Activated naive CD8-positive, alpha-beta T cell (primary cell): Measurements from ENCODE around the gene PPM1H.
A peak's percentile ranks its signal among the peaks of the same experiment; 100 is the strongest.

Experiments
- H3K27ac Mint-ChIP-seq: one replicate; pipeline ENCODE4 v1.8.0; 2021; ENCODE audit warnings: mixed read lengths
- H3K27me3 Mint-ChIP-seq: one replicate; pipeline ENCODE4 v1.8.0; 2021; ENCODE audit warnings: mixed read lengths
- H3K36me3 Mint-ChIP-seq: one replicate; pipeline ENCODE4 v1.8.0; 2021; ENCODE audit warnings: mixed read lengths
- H3K4me1 Mint-ChIP-seq: one replicate; pipeline ENCODE4 v1.8.0; 2021; ENCODE audit warnings: low read depth, mixed read lengths
- H3K4me3 Mint-ChIP-seq: one replicate; pipeline ENCODE4 v1.8.0; 2021; ENCODE audit warnings: mild to moderate bottlenecking, mixed read lengths
- H3K9me3 Mint-ChIP-seq: one replicate; pipeline ENCODE4 v1.8.0; 2021; ENCODE audit warnings: low read depth, mixed read lengths

Gene PPM1H

GRCh38 chr12:62602255-62603060, 332.5 kb downstream of the PPM1H start:
- H3K36me3 Mint-ChIP-seq = peaks cover 2% of the 10 kb centered on the region

GRCh38 chr12:62601765-62602164, 333.2 kb downstream of the PPM1H start:
- Mint-ChIP-seq H3K4me3 (peak overlapping the region; percentile 90), H3K27me3 (no peaks in the 10 kb centered on the region), H3K9me3 (no peaks in the 10 kb centered on the region), H3K27ac (peak overlapping the region; percentile 99), H3K36me3 (peaks cover 5% of the 10 kb centered on the region), H3K4me1 (peaks cover 38% of the 10 kb centered on the region)

More at GRCh38 chr12:62602255-62603060, 332.5 kb downstream of the PPM1H start:
- H3K27ac Mint-ChIP-seq = peak overlapping the region; percentile 99
- no peaks in the 10 kb centered on the region for H3K27me3 Mint-ChIP-seq
- peaks cover 42% of the 10 kb centered on the region for H3K4me1 Mint-ChIP-seq
- no peaks in the 10 kb centered on the region for H3K9me3 Mint-ChIP-seq
- H3K4me3 Mint-ChIP-seq = peak overlapping the region; percentile 90

- H3K27me3 Mint-ChIP-seq = no peaks in the 10 kb centered on the region
- no peaks in the 10 kb centered on the region for H3K9me3 Mint-ChIP-seq
- peaks cover 3% of the 10 kb centered on the region for H3K36me3 Mint-ChIP-seq
- H3K4me3 Mint-ChIP-seq = no peak overlapping the region
- no peak overlapping the region for H3K27ac Mint-ChIP-seq
- peaks cover 21% of the 10 kb centered on the region for H3K4me1 Mint-ChIP-seq
These were observed 335.0 kb downstream of the PPM1H start for GRCh38 chr12:62599854-62600437.

GRCh38 chr12:62598846-62599245, 336.1 kb downstream of the PPM1H start:
- Mint-ChIP-seq H3K4me3 (no peak overlapping the region), H3K27ac (no peak overlapping the region), H3K9me3 (no peaks in the 10 kb centered on the region), H3K36me3 (peaks cover 3% of the 10 kb centered on the region), H3K4me1 (peaks cover 10% of the 10 kb centered on the region), H3K27me3 (no peaks in the 10 kb centered on the region)

GRCh38 chr12:62597253-62597652, 337.7 kb downstream of the PPM1H start:
- H3K27me3 Mint-ChIP-seq = no peaks in the 10 kb centered on the region
- no peak overlapping the region for H3K4me3 Mint-ChIP-seq
- no peaks in the 10 kb centered on the region for H3K9me3 Mint-ChIP-seq
- H3K4me1 Mint-ChIP-seq = peaks cover 10% of the 10 kb centered on the region
- H3K27ac Mint-ChIP-seq = no peak overlapping the region
- peaks cover 7% of the 10 kb centered on the region for H3K36me3 Mint-ChIP-seq
